HepG2 (cell line): Measurements from ENCODE around the gene RPTOR. TPM values are rescaled to one million over a fixed set of nuclear protein-coding genes. Genes with fewer than 3 reads are reported as not detected.
A peak's percentile ranks its signal among the peaks of the same experiment; 100 is the strongest.

ENCODE experiments used
- ARNTL ChIP-seq: sonication (generic); formaldehyde crosslinking; IDR thresholded peaks from 2 replicates; pipeline ENCODE4 v1.4.0; 2020; ENCODE audit warnings: mild to moderate bottlenecking, missing genetic modification reagents
- BCL6 ChIP-seq: IDR thresholded peaks from 2 replicates; pipeline ENCODE4 v1.6.1; 2016; ENCODE audit warnings: missing genetic modification reagents, missing compliant biosample characterization
- DNMT3B ChIP-seq: conservative IDR thresholded peaks from 2 replicates; pipeline ENCODE4 v1.6.1; 2016; ENCODE audit warnings: missing biosample characterization, control low read depth
- JUNB ChIP-seq: sonication (generic); formaldehyde crosslinking; IDR thresholded peaks from 2 replicates; pipeline ENCODE4 v1.8.0; 2022; ENCODE audit warnings: missing genetic modification reagents, mild to moderate bottlenecking, borderline replicate concordance
- KDM5A ChIP-seq: fragments of 200-600 bp; sonication (generic); IDR thresholded peaks from 2 replicates; pipeline ENCODE4 v1.7.0; 2018; ENCODE audit warnings: antibody characterized with exemption, mild to moderate bottlenecking, low read length, borderline replicate concordance
- NR3C1 ChIP-seq: sonication (generic); formaldehyde crosslinking; IDR thresholded peaks from 2 replicates; pipeline ENCODE4 v1.4.0; 2020; ENCODE audit warnings: missing genetic modification reagents
- SIN3B ChIP-seq: fragments of 150-350 bp; IDR thresholded peaks from 2 replicates; pipeline ENCODE4 v1.6.1; 2014; ENCODE audit warnings: low read length
- SOX6 ChIP-seq, 2 experiments: fragments of 450-650 bp in 1 of 2; sonication (generic) in 1 of 2; formaldehyde crosslinking in 1 of 2; IDR thresholded peaks; 2 replicates each; pipeline versions ENCODE4 v1.4.0 to v1.6.1; 2017 to 2020; ENCODE audit warnings: antibody characterized with exemption in 1 of 2, mild to moderate bottlenecking in 1 of 2, missing genetic modification reagents in 1 of 2
- WIZ ChIP-seq: sonication (generic); formaldehyde crosslinking; IDR thresholded peaks from 2 replicates; pipeline ENCODE4 v1.5.1; 2020; ENCODE audit warnings: mild to moderate bottlenecking, missing genetic modification reagents
- ZFX ChIP-seq: sonication (generic); formaldehyde crosslinking; IDR thresholded peaks from 2 replicates; pipeline ENCODE4 v1.4.0; 2020; ENCODE audit warnings: mild to moderate bottlenecking, low read depth, missing genetic modification reagents, moderate library complexity
- ZKSCAN5 ChIP-seq: sonication (generic); formaldehyde crosslinking; IDR thresholded peaks from 2 replicates; pipeline ENCODE4 v1.5.1; 2020; ENCODE audit warnings: mild to moderate bottlenecking, missing genetic modification reagents
- ZNF367 ChIP-seq: sonication (generic); formaldehyde crosslinking; IDR thresholded peaks from 2 replicates; pipeline ENCODE4 v1.4.0; 2020; ENCODE audit warnings: missing genetic modification reagents, borderline replicate concordance
- ZNF724P ChIP-seq: sonication (generic); formaldehyde crosslinking; IDR thresholded peaks from 2 replicates; pipeline ENCODE4 v1.8.0; 2022; ENCODE audit warnings: missing genetic modification reagents, borderline replicate concordance
- polyA plus RNA-seq, 8 experiments: library from polyadenylated mRNA; depleted of rRNA in 3 of 8; stranded (reverse) in 7 of 8; unstranded in 1 of 8; fragments of >200 nt; fragmentation: Illumina TruSeq in 4 of 8; extraction: Trizol in 4 of 8; gene quantifications; 2 replicates each; pipeline versions ENCODE4 v1.2.1 to v1.2.3, GENCODE V29; 2011 to 2016; ENCODE audit warnings: low read depth in 4 of 8, missing spikeins in 1 of 8, mixed read lengths in 1 of 8; ENCODE audit not compliant: insufficient read depth in 1 of 8
- total RNA-seq, 5 experiments: library from RNA; depleted of rRNA; stranded (reverse); fragments of >200 nt; fragmentation: Illumina TruSeq; extraction: Trizol; gene quantifications; 2 replicates each; pipeline ENCODE4 v1.2.3, GENCODE V29; 2016; ENCODE audit warnings: low read depth in 1 of 5
- TF ChIP-seq, protein P1 (sequence below): sonication (generic); formaldehyde crosslinking; IDR thresholded peaks from 2 replicates; pipeline ENCODE4 v1.9.0; 2021; ENCODE audit warnings: missing genetic modification reagents, borderline replicate concordance
- TF ChIP-seq, protein P2 (sequence below): sonication (generic); formaldehyde crosslinking; IDR thresholded peaks from 2 replicates; pipeline ENCODE4 v1.4.0; 2020; ENCODE audit warnings: mild to moderate bottlenecking, missing genetic modification reagents, borderline replicate concordance
- TF ChIP-seq, protein P3 (sequence below), 2 experiments: sonication (generic) in 1 of 2; formaldehyde crosslinking in 1 of 2; IDR thresholded peaks; 2 replicates each; pipeline versions ENCODE4 v1.5.1 to v1.6.1; 2011 to 2020; ENCODE audit warnings: borderline replicate concordance in 1 of 2, low read depth in 1 of 2, low read length in 1 of 2, mild to moderate bottlenecking in 1 of 2, missing genetic modification reagents in 1 of 2, moderate library complexity in 1 of 2
- TF ChIP-seq, protein P4 (sequence below): sonication (generic); formaldehyde crosslinking; IDR thresholded peaks from 2 replicates; pipeline ENCODE4 v1.8.1; 2023; ENCODE audit warnings: mild to moderate bottlenecking, missing genetic modification reagents, borderline replicate concordance
- TF ChIP-seq, protein P5 (sequence below): sonication (generic); formaldehyde crosslinking; IDR thresholded peaks from 2 replicates; pipeline ENCODE4 v1.4.0; 2020; ENCODE audit warnings: missing genetic modification reagents, borderline replicate concordance

Gene RPTOR
- total and polyA plus RNA-seq, 2 of the 13 experiments (the other 11 are each of a cell fraction or from before 2014, with no cell fraction given), result 6.6 to 25.3 TPM

DNA sequence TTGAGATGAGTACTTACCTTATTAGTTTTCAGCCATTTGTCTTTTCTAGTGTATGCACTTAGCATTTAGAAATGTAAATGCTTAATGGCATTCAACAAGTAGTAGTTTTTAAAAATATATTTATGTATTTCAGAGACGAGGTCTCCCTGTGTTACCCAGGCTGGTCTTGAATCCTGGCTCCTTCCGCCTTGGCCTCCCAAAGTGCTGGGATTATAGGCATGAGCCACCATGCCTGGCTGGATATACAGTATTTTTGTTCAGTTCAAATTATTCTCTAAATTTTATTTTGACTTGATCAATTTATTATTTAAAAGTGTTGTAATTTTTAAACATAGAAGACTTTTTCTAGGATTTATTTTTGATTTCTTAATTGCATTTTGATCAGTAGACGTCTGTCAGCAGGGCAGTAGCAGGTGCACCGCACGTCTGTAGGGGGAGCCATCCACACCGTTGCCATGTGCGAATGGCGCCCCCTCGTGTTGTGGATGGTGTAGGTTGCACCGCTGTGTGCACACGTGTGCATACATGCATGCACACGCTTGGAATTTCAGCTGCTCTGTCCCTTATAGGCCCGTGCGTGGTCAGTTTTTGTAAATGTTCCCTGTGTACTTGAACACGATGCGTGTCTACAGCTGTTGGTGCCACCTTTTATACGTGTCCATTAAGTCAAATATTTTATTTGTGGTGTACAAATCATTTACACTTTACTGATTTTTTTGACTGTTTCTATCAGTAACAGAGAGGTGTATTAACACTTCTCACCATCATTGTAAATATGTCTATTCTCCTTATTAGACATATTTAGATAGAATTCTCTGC, 30.6 kb downstream of the RPTOR start (continued):
- TF ChIP-seq BCL6 (CRISPR knock-in tag) (peak; percentile 69), DNMT3B (CRISPR knock-in tag) (no peak), SOX6 (IDR thresholded peaks at IDR 0.05) (no peak), SOX6 (CRISPR knock-in tag; IDR thresholded peaks at IDR 0.05) (peak; percentile 49; the same call in 1 of the 2 replicates), KDM5A (no peak), ZFX (peak; percentile 61), ZKSCAN5 (CRISPR knock-in tag) (no peak), ARNTL (peak; percentile 94), SIN3B (peak; percentile 45; the same call in 1 of the 2 replicates), ZNF724P (CRISPR knock-in tag) (peak; percentile 75), ZNF367 (CRISPR knock-in tag) (no peak), WIZ (no peak), JUNB (CRISPR knock-in tag) (no peak), NR3C1 (CRISPR knock-in tag) (no peak)
- TF ChIP-seq, protein P1, sequence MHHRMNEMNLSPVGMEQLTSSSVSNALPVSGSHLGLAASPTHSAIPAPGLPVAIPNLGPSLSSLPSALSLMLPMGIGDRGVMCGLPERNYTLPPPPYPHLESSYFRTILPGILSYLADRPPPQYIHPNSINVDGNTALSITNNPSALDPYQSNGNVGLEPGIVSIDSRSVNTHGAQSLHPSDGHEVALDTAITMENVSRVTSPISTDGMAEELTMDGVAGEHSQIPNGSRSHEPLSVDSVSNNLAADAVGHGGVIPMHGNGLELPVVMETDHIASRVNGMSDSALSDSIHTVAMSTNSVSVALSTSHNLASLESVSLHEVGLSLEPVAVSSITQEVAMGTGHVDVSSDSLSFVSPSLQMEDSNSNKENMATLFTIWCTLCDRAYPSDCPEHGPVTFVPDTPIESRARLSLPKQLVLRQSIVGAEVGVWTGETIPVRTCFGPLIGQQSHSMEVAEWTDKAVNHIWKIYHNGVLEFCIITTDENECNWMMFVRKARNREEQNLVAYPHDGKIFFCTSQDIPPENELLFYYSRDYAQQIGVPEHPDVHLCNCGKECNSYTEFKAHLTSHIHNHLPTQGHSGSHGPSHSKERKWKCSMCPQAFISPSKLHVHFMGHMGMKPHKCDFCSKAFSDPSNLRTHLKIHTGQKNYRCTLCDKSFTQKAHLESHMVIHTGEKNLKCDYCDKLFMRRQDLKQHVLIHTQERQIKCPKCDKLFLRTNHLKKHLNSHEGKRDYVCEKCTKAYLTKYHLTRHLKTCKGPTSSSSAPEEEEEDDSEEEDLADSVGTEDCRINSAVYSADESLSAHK (CRISPR knock-in tag), result no peak
- TF ChIP-seq, protein P2, sequence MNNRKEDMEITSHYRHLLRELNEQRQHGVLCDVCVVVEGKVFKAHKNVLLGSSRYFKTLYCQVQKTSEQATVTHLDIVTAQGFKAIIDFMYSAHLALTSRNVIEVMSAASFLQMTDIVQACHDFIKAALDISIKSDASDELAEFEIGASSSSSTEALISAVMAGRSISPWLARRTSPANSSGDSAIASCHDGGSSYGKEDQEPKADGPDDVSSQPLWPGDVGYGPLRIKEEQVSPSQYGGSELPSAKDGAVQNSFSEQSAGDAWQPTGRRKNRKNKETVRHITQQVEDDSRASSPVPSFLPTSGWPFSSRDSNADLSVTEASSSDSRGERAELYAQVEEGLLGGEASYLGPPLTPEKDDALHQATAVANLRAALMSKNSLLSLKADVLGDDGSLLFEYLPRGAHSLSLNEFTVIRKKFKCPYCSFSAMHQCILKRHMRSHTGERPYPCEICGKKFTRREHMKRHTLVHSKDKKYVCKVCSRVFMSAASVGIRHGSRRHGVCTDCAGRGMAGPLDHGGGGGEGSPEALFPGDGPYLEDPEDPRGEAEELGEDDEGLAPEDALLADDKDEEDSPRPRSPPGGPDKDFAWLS (CRISPR knock-in tag), result no peak
- TF ChIP-seq, protein P3, sequence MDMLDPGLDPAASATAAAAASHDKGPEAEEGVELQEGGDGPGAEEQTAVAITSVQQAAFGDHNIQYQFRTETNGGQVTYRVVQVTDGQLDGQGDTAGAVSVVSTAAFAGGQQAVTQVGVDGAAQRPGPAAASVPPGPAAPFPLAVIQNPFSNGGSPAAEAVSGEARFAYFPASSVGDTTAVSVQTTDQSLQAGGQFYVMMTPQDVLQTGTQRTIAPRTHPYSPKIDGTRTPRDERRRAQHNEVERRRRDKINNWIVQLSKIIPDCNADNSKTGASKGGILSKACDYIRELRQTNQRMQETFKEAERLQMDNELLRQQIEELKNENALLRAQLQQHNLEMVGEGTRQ (IDR thresholded peaks at IDR 0.05; ENCODE audit: low read depth, low read length), result peak; percentile 50; the same call in 1 of the 2 replicates
- TF ChIP-seq, protein P3 (CRISPR knock-in tag; IDR thresholded peaks at IDR 0.05; ENCODE audit: borderline replicate concordance), result no peak; the same call in 1 of the 2 replicates
- TF ChIP-seq, protein P4, sequence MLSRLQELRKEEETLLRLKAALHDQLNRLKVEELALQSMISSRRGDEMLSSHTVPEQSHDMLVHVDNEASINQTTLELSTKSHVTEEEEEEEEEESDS (CRISPR knock-in tag), result no peak; the same call in 1 of the 2 replicates
- TF ChIP-seq, protein P5, sequence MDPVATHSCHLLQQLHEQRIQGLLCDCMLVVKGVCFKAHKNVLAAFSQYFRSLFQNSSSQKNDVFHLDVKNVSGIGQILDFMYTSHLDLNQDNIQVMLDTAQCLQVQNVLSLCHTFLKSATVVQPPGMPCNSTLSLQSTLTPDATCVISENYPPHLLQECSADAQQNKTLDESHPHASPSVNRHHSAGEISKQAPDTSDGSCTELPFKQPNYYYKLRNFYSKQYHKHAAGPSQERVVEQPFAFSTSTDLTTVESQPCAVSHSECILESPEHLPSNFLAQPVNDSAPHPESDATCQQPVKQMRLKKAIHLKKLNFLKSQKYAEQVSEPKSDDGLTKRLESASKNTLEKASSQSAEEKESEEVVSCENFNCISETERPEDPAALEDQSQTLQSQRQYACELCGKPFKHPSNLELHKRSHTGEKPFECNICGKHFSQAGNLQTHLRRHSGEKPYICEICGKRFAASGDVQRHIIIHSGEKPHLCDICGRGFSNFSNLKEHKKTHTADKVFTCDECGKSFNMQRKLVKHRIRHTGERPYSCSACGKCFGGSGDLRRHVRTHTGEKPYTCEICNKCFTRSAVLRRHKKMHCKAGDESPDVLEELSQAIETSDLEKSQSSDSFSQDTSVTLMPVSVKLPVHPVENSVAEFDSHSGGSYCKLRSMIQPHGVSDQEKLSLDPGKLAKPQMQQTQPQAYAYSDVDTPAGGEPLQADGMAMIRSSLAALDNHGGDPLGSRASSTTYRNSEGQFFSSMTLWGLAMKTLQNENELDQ, result 0 out of 2 replicates have a peak, but pooled peaks have one; percentile 32
